GM12878 (cell line): ENCODE measurements around the gene ASIC3. TPM values are rescaled to one million over a fixed set of nuclear protein-coding genes. Genes with fewer than 3 reads are reported as not detected.

Experiments used
- ATAC-seq: fragments of 200-7000 bp; cut with Tn5 transposase; 3 replicates; pipeline ENCODE4 v1.9.1; 2020; ENCODE audit warnings: mild to moderate bottlenecking, moderate library complexity
- BruUV-seq: library from RNA; stranded (reverse); fragments of 400-500 nt; replicated peaks from 2 replicates; lab custom pipeline; 2021; lab: Mats Ljungman, UMichigan
- CTCF ChIA-PET: fragments of 300-600 bp; sonication (Branson Sonifier 250); formaldehyde crosslinking; extraction: SDS; loops from one replicate; lab custom pipeline; 2021; ENCODE audit warnings: inconsistent platforms; lab: Yijun Ruan, JAX
- POLR2A ChIA-PET: fragments of 350-600 bp; formaldehyde crosslinking; extraction: SDS; loops from one replicate; lab custom pipeline; 2021; ENCODE audit warnings: inconsistent platforms; lab: Charles Lee
- RAD21 ChIA-PET: fragments of 300-600 bp; sonication (Branson Sonifier 250); formaldehyde crosslinking; loops from one replicate; lab custom pipeline; 2023; ENCODE audit warnings: antibody characterized with exemption; ENCODE audit not compliant: unreplicated experiment; lab: Charles Lee
- SMC1A ChIA-PET: fragments of 300-600 bp; sonication (Branson Sonifier 250); formaldehyde crosslinking; loops from one replicate; lab custom pipeline; 2023; ENCODE audit not compliant: unreplicated experiment, uncharacterized antibody; lab: Charles Lee
- DNase-seq: peaks from one replicate; pipeline ENCODE4 v3.0.0-alpha.2; 2011; ENCODE audit warnings: low read depth, low spot score
- FAIRE-seq: peaks from 3 replicates; lab custom pipeline; 2011; peaks lifted over from hg19 to GRCh38; lab: Jason Lieb, UNC
- H2AFZ ChIP-seq: 2 replicates; pipeline ENCODE4 v1.6.0; 2011; ENCODE audit warnings: low read depth, low read length, control low read depth; ENCODE audit not compliant: control insufficient read depth
- H3K27ac ChIP-seq: 2 replicates; pipeline ENCODE4 v1.5.1; 2011; ENCODE audit warnings: control low read depth; ENCODE audit not compliant: control insufficient read depth, insufficient read depth
- H3K27me3 ChIP-seq, 2 experiments: replicated peaks in 1 of 2; 2 replicates each; pipeline versions ENCODE4 v1.6.0 to v1.6.1; 2011; ENCODE audit warnings: low read length in 1 of 2; ENCODE audit not compliant: control insufficient read depth in 2 of 2, insufficient read depth in 2 of 2
- H3K36me3 ChIP-seq, 2 experiments: 2 replicates each; pipeline ENCODE4 v1.5.1; 2011; ENCODE audit warnings: low read length in 1 of 2; ENCODE audit not compliant: control insufficient read depth in 2 of 2, insufficient read depth in 2 of 2
- H3K4me1 ChIP-seq: 2 replicates; pipeline ENCODE4 v1.6.1; 2011; ENCODE audit warnings: mild to moderate bottlenecking, low read length, moderate library complexity, mixed read lengths; ENCODE audit not compliant: control insufficient read depth, insufficient read depth
- H3K4me2 ChIP-seq: 2 replicates; pipeline ENCODE4 v1.6.0; 2011; ENCODE audit warnings: control low read depth; ENCODE audit not compliant: control insufficient read depth, insufficient read depth
- H3K4me3 ChIP-seq: fragments of 200-600 bp; sonication (generic); 2 replicates; pipeline ENCODE4 v1.5.1; 2016
- H3K79me2 ChIP-seq: 2 replicates; pipeline ENCODE4 v1.6.0; 2011; ENCODE audit warnings: low read length; ENCODE audit not compliant: control insufficient read depth, insufficient read depth
- H3K9ac ChIP-seq: 2 replicates; pipeline ENCODE4 v1.8.0; 2011; ENCODE audit warnings: low read length, control low read depth, mixed read lengths; ENCODE audit not compliant: control insufficient read depth, insufficient read depth
- H3K9me3 ChIP-seq: replicated peaks from 3 replicates; pipeline ENCODE4 v1.5.1; 2011; ENCODE audit warnings: mild to moderate bottlenecking, low read length; ENCODE audit not compliant: control insufficient read depth, insufficient read depth
- H4K20me1 ChIP-seq: 2 replicates; pipeline ENCODE4 v1.6.0; 2011; ENCODE audit not compliant: control insufficient read depth, insufficient read depth
- CHD1 ChIP-seq: IDR thresholded peaks from 2 replicates; pipeline ENCODE4 v1.6.1; 2012; ENCODE audit warnings: low read depth, low read length, improper control_type of control experiment
- CHD2 ChIP-seq: IDR thresholded peaks from 2 replicates; pipeline ENCODE4 v1.6.1; 2011; ENCODE audit warnings: low read depth, low read length, improper control_type of control experiment, borderline replicate concordance
- ELK1 ChIP-seq: IDR thresholded peaks from 2 replicates; pipeline ENCODE4 v1.6.1; 2012; ENCODE audit warnings: low read depth, low read length, improper control_type of control experiment
- MLLT1 ChIP-seq: fragments of 450-650 bp; IDR thresholded peaks from 2 replicates; pipeline ENCODE4 v1.6.1; 2016; ENCODE audit warnings: mild to moderate bottlenecking
- ZNF207 ChIP-seq: fragments of 450-650 bp; IDR thresholded peaks from 2 replicates; pipeline ENCODE4 v1.6.1; 2014; ENCODE audit warnings: antibody characterized with exemption, mild to moderate bottlenecking, borderline replicate concordance
- ZNF217 ChIP-seq: fragments of 450-650 bp; IDR thresholded peaks from 2 replicates; pipeline ENCODE4 v1.6.1; 2017; ENCODE audit warnings: antibody characterized with exemption, mild to moderate bottlenecking
- WGBS: methylation state at CpG from one replicate; pipeline ENCODE4 v1.1.6; 2016; ENCODE audit warnings: low lambda C conversion rate; ENCODE audit not compliant: insufficient replicate concordance, insufficient coverage; ENCODE audit errors: missing lambda C conversion rate; 5-methylcytosine and 5-hydroxymethylcytosine counted together
- in situ Hi-C: fragments of 300-500 bp; cut with MboI; formaldehyde crosslinking; loops from 9 replicates; pipeline ENCODE4 v1.14.3; 2018; ENCODE audit warnings: mixed read lengths
- intact Hi-C: fragments of 100-400 bp; cut with micrococcal nuclease; formaldehyde crosslinking; loops from one replicate; pipeline ENCODE4 v1.14.2; 2022; ENCODE audit not compliant: unreplicated experiment
- polyA plus RNA-seq, 11 experiments: library from polyadenylated mRNA; depleted of rRNA in 4 of 11; unstranded in 6 of 11; stranded (reverse) in 5 of 11; fragments of >200 nt; fragmentation: Nextera tagmentation in 4 of 11; fragmentation: Illumina TruSeq in 1 of 11; extraction: Ambion mirVana in 4 of 11; extraction: Trizol in 1 of 11; gene quantifications; 1 replicate in 1 of 11; 2 replicates in 10 of 11; pipeline versions ENCODE4 v1.2.1 to v1.2.3, GENCODE V29; 2011 to 2016; ENCODE audit warnings: inconsistent platforms in 2 of 11, missing spikeins in 2 of 11, low read depth in 1 of 11
- total RNA-seq, 4 experiments: library from RNA; depleted of rRNA in 3 of 4; stranded (reverse); fragments of >200 nt in 3 of 4; fragmentation: Illumina TruSeq in 1 of 4; extraction: Trizol in 1 of 4; gene quantifications; 2 replicates each; pipeline versions ENCODE4 v1.2.1 to v1.2.3, GENCODE V29; 2013 to 2021

Gene ASIC3
- total and polyA plus RNA-seq, 10 of the 15 experiments (the other 5 are each of a cell fraction or from before 2014, with no cell fraction given) = 0.07 to 1.0 (median 0.44) TPM; not detected in 4

- no TSS peak for BruUV-seq
- intact Hi-C loops (loop anchor here (1.0 to 2.0 kb wide), 3 partner anchors 29 to 82 kb away; partner anchors contain the start of gene TMUB1), in situ Hi-C loops (no loop called here)
- FAIRE-seq = no peak
- no peak for DNase-seq
- ChIA-PET CTCF (interaction anchor here (0.8 to 6.0 kb wide), 12 partner anchors 10 to 215 kb away, joined by 3 to 35 read pairs (median 4); partner anchors contain the start of gene ABCF2), RAD21 (interaction anchor here (1.2 to 1.5 kb wide), 3 partner anchors 56 to 79 kb away, joined by 3 to 10 read pairs (median 4); no protein-coding TSS in a partner anchor), SMC1A (interaction anchor here (0.8 to 2.3 kb wide), 6 partner anchors 11 to 198 kb away, joined by 3 to 16 read pairs (median 4); partner anchors contain the start of genes ABCF2 and AGAP3), POLR2A (interaction anchor here (0.6 to 2.4 kb wide), 4 partner anchors 21 to 80 kb away, joined by 3 to 14 read pairs (median 4); partner anchors contain the start of genes FASTK and TMUB1)
- peak overlapping the region; percentile 47; the same call in 1 of the 2 replicates for H3K27ac ChIP-seq
- peak overlapping the region; percentile 90; the same call in 1 of the 2 replicates for H2AFZ ChIP-seq
- H3K27me3 ChIP-seq = no peaks in the 10 kb centered on the region; a peak in 1 of 4 replicates
- H3K4me2 ChIP-seq = peak overlapping the region; percentile 70
- peak overlapping the region; percentile 42 for H3K9ac ChIP-seq
- no peak for ATAC-seq
- peaks cover 4% of the 10 kb centered on the region for H3K4me1 ChIP-seq
- H3K36me3 ChIP-seq = peaks cover 0 to 3% of the 10 kb centered on the region in 2 experiments; a peak in 1 of 4 replicates
- H3K9me3 ChIP-seq = no peaks in the 10 kb centered on the region
- TF ChIP-seq ZNF207 = no peak
- peak; percentile 98 for TF ChIP-seq MLLT1
- TF ChIP-seq CHD1 = no peak
- no peak for TF ChIP-seq ELK1
- 0 out of 2 replicates have a peak, but pooled peaks have one; percentile 29 for TF ChIP-seq ZNF217
- no peak for TF ChIP-seq CHD2
- WGBS = 81% methylated on average over 16 of the region's 17 CpGs
- H3K79me2 ChIP-seq = no peaks in the 10 kb centered on the region; the same call in 1 of the 2 replicates
- H3K4me3 ChIP-seq = peak overlapping the region; percentile 81
- H4K20me1 ChIP-seq = no peaks in the 10 kb centered on the region
Observed at GRCh38 chr7:151028948-151029501, 19.3 kb upstream of the ASIC3 start.
